Trophoblast cell (in vitro differentiated cells and primary cell): Measurements from ENCODE around the gene NLRP6.
A peak's percentile ranks its signal among the peaks of the same experiment; 100 is the strongest.

ENCODE experiments used
- DNase-seq, 2 donors: peaks; one replicate each; pipeline ENCODE4 v3.0.0-alpha.2; 2016
- H2AFZ ChIP-seq: 2 replicates; pipeline ENCODE4 v1.6.1; 2013; ENCODE audit warnings: low read length, moderate library complexity, mild to moderate bottlenecking; ENCODE audit not compliant: insufficient read depth, poor library complexity
- H2AK5ac ChIP-seq: 2 replicates; pipeline ENCODE4 v1.6.1; 2013; ENCODE audit warnings: mild to moderate bottlenecking, low read length
- H2BK120ac ChIP-seq: 2 replicates; pipeline ENCODE4 v1.6.1; 2013; ENCODE audit warnings: low read length, mild to moderate bottlenecking, moderate library complexity; ENCODE audit not compliant: insufficient read depth, poor library complexity
- H2BK12ac ChIP-seq: 2 replicates; pipeline ENCODE4 v1.6.1; 2013; ENCODE audit warnings: mild to moderate bottlenecking, low read length, moderate library complexity
- H2BK5ac ChIP-seq: 2 replicates; pipeline ENCODE4 v1.6.1; 2013; ENCODE audit warnings: low read length, low read depth, moderate library complexity, mild to moderate bottlenecking; ENCODE audit not compliant: poor library complexity
- H3K14ac ChIP-seq: 2 replicates; pipeline ENCODE4 v1.6.1; 2013; ENCODE audit warnings: mild to moderate bottlenecking, low read length
- H3K18ac ChIP-seq: 2 replicates; pipeline ENCODE4 v1.6.1; 2013; ENCODE audit warnings: mild to moderate bottlenecking, low read length
- H3K23ac ChIP-seq: 2 replicates; pipeline ENCODE4 v1.6.1; 2013; ENCODE audit warnings: low read length
- H3K27ac ChIP-seq: 2 replicates; pipeline ENCODE4 v1.5.1; 2013; ENCODE audit warnings: low read depth, mild to moderate bottlenecking, inconsistent platforms, low read length, moderate library complexity
- H3K27me3 ChIP-seq: 2 replicates; pipeline ENCODE4 v1.6.1; 2013; ENCODE audit warnings: inconsistent platforms, mild to moderate bottlenecking, low read length, moderate library complexity; ENCODE audit not compliant: insufficient read depth
- H3K36me3 ChIP-seq, 2 experiments: 1 replicate in 1 of 2; 2 replicates in 1 of 2; pipeline ENCODE4 v1.6.1; 2013; ENCODE audit warnings: low read length in 2 of 2, mild to moderate bottlenecking in 2 of 2, moderate library complexity in 1 of 2; ENCODE audit not compliant: insufficient read depth in 2 of 2, control insufficient read depth in 1 of 2
- H3K4ac ChIP-seq: 2 replicates; pipeline ENCODE4 v1.6.1; 2013; ENCODE audit warnings: low read depth, mild to moderate bottlenecking, low read length, moderate library complexity
- H3K4me1 ChIP-seq, 2 experiments: 1 replicate in 1 of 2; 2 replicates in 1 of 2; pipeline ENCODE4 v1.6.1; 2013; ENCODE audit warnings: low read length in 2 of 2, mild to moderate bottlenecking in 2 of 2, moderate library complexity in 1 of 2; ENCODE audit not compliant: insufficient read depth in 2 of 2, control insufficient read depth in 1 of 2
- H3K4me2 ChIP-seq: 2 replicates; pipeline ENCODE4 v1.6.1; 2013; ENCODE audit warnings: inconsistent platforms, mild to moderate bottlenecking, low read length, moderate library complexity
- H3K4me3 ChIP-seq: 2 replicates; pipeline ENCODE4 v1.5.1; 2013; ENCODE audit warnings: mild to moderate bottlenecking, low read depth, low read length, inconsistent platforms
- H3K79me1 ChIP-seq: one replicate; pipeline ENCODE4 v1.6.1; 2013; ENCODE audit warnings: low read length
- H3K79me2 ChIP-seq: 2 replicates; pipeline ENCODE4 v1.6.1; 2013; ENCODE audit warnings: low read length, mild to moderate bottlenecking; ENCODE audit not compliant: control insufficient read depth, insufficient read depth, poor library complexity
- H3K9ac ChIP-seq: 2 replicates; pipeline ENCODE4 v1.6.1; 2013; ENCODE audit warnings: mild to moderate bottlenecking, low read length
- H3K9me3 ChIP-seq: 2 replicates; pipeline ENCODE4 v1.6.1; 2013; ENCODE audit warnings: low read depth, mild to moderate bottlenecking, control low read depth, inconsistent platforms, low read length; ENCODE audit not compliant: insufficient read depth
- H4K12ac ChIP-seq: 2 replicates; pipeline ENCODE4 v1.6.1; 2013; ENCODE audit warnings: low read depth, mild to moderate bottlenecking, low read length, moderate library complexity
- H4K8ac ChIP-seq: 2 replicates; pipeline ENCODE4 v1.6.1; 2013; ENCODE audit warnings: low read depth, mild to moderate bottlenecking, low read length, moderate library complexity
- H4K91ac ChIP-seq: one replicate; pipeline ENCODE4 v1.6.1; 2013; ENCODE audit warnings: low read depth, mild to moderate bottlenecking, low read length, moderate library complexity
- WGBS: extraction: QIAGEN DNeasy Blood & Tissue Kit; methylation state at CpG from one replicate; pipeline ENCODE4 v1.1.7; 2013; ENCODE audit warnings: missing lambda C conversion rate; ENCODE audit not compliant: insufficient read length, insufficient coverage; ENCODE audit errors: extremely low coverage; 5-methylcytosine and 5-hydroxymethylcytosine counted together

The NLRP6 gene

GRCh38 chr11:276219-276618 lies 2.0 kb upstream of the NLRP6 start:
- Histone ChIP-seq H3K4me2 (no peak overlapping the region), H3K4ac (no peak overlapping the region), H4K12ac (no peak overlapping the region), H4K8ac (no peak overlapping the region), H3K27me3 (no peaks in the 10 kb centered on the region), H3K18ac (no peak overlapping the region), H3K4me1 (no peaks in the 10 kb centered on the region), H4K91ac (no peak overlapping the region), H2BK120ac (no peak overlapping the region), H3K36me3 (no peaks in the 10 kb centered on the region), H2BK5ac (no peak overlapping the region), H3K4me3 (no peak overlapping the region), H2BK12ac (no peak overlapping the region), H2AK5ac (no peak overlapping the region), H3K9me3 (no peaks in the 10 kb centered on the region), H2AFZ (no peak overlapping the region), H3K79me2 (no peaks in the 10 kb centered on the region), H3K9ac (no peak overlapping the region), H3K79me1 (peaks cover 1% of the 10 kb centered on the region), H3K27ac (no peak overlapping the region), H3K14ac (no peak overlapping the region), H3K23ac (no peak overlapping the region)
- DNase-seq, result no peak

DNA sequence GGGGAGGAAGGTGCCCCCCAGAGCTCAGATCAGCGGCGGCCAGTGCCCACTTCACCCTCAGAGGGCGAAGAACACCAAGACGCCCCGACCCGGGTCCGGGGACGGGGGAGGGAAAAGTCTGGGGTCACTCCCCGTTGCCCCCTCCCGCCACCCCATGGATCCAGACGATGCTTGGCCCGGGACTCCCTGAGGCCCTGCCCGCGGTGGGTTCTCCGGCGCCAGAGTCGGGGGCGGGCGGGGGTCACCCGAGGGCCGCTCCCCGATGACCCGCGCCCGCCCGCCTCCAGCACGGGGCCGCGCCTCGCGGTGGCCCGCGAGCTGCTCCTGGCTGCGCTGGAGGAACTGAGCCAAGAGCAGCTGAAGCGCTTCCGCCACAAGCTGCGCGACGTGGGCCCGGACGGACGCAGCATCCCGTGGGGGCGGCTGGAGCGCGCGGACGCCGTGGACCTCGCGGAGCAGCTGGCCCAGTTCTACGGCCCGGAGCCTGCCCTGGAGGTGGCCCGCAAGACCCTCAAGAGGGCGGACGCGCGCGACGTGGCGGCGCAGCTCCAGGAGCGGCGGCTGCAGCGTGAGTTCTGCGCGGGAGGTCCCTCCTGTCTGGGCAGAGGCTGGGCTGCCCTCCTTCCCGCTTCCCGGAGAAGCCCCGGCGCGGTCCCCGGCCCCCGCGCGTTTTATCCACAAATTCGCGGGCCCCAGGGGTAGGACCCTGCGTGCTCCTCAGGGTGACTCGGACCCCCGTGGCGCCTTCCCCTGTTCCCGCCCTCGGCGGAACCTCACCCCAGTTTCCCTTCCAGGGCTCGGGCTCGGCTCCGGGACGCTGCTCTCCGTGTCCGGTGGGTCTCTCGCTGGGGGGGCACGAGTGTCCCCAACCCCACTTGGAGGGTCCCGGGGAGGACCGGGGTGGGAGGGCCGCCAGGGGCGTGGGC lies 1.1 kb downstream of the NLRP6 start:
- Histone ChIP-seq H4K12ac (no peak overlapping the region), H4K8ac (no peak overlapping the region), H3K27me3 (no peaks in the 10 kb centered on the region), H3K79me1 (peaks cover 3% of the 10 kb centered on the region), H2BK12ac (no peak overlapping the region), H2AFZ (no peak overlapping the region), H3K4me3 (no peak overlapping the region), H3K23ac (no peak overlapping the region), H2BK120ac (no peak overlapping the region), H4K91ac (no peak overlapping the region), H3K79me2 (no peaks in the 10 kb centered on the region), H2BK5ac (no peak overlapping the region), H3K4ac (no peak overlapping the region), H3K4me2 (no peak overlapping the region), H3K4me1 (peaks cover 2 to 5% of the 10 kb centered on the region in 2 experiments), H3K27ac (no peak overlapping the region), H3K36me3 (no peaks in the 10 kb centered on the region), H3K9me3 (no peaks in the 10 kb centered on the region), H3K18ac (no peak overlapping the region), H2AK5ac (no peak overlapping the region), H3K14ac (no peak overlapping the region), H3K9ac (no peak overlapping the region)
- no peak for DNase-seq
- WGBS, result no CpG with 5 or more reads among the region's 97 CpGs

DNA sequence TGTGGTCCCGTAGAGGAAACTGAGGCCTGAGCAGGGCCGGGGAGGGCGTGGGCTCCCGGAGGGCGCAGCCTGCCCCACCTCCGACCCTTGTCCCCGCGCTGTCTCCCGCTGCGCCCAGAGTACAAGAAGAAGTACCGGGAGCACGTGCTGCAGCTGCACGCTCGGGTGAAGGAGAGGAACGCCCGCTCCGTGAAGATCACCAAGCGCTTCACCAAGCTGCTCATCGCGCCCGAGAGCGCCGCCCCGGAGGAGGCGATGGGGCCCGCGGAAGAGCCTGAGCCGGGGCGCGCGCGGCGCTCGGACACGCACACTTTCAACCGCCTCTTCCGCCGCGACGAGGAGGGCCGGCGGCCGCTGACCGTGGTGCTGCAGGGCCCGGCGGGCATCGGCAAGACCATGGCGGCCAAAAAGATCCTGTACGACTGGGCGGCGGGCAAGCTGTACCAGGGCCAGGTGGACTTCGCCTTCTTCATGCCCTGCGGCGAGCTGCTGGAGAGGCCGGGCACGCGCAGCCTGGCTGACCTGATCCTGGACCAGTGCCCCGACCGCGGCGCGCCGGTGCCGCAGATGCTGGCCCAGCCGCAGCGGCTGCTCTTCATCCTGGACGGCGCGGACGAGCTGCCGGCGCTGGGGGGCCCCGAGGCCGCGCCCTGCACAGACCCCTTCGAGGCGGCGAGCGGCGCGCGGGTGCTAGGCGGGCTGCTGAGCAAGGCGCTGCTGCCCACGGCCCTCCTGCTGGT lies 1.9 kb downstream of the NLRP6 start:
- no peak overlapping the region for H4K12ac ChIP-seq
- no peaks in the 10 kb centered on the region for H3K27me3 ChIP-seq
- H3K36me3 ChIP-seq, result no peaks in the 10 kb centered on the region
- DNase-seq, result peak in 1 of 2 donors; percentile 38
- WGBS, result no CpG with 5 or more reads among the region's 85 CpGs
- H3K23ac ChIP-seq, result no peak overlapping the region
- H3K4ac ChIP-seq, result no peak overlapping the region
- peaks cover 2 to 6% of the 10 kb centered on the region in 2 experiments for H3K4me1 ChIP-seq
- H3K79me2 ChIP-seq, result no peaks in the 10 kb centered on the region
- H3K18ac ChIP-seq, result no peak overlapping the region
- H2BK120ac ChIP-seq, result no peak overlapping the region
- H2BK5ac ChIP-seq, result no peak overlapping the region
- no peaks in the 10 kb centered on the region for H3K9me3 ChIP-seq
- no peak overlapping the region for H3K4me3 ChIP-seq
- no peak overlapping the region for H3K9ac ChIP-seq
- H3K14ac ChIP-seq, result no peak overlapping the region
- no peak overlapping the region for H4K91ac ChIP-seq
- no peak overlapping the region for H3K27ac ChIP-seq
- no peak overlapping the region for H2BK12ac ChIP-seq
- H3K79me1 ChIP-seq, result peaks cover 4% of the 10 kb centered on the region
- H4K8ac ChIP-seq, result no peak overlapping the region
- no peak overlapping the region for H2AFZ ChIP-seq
- H2AK5ac ChIP-seq, result no peak overlapping the region
- no peak overlapping the region for H3K4me2 ChIP-seq

DNA sequence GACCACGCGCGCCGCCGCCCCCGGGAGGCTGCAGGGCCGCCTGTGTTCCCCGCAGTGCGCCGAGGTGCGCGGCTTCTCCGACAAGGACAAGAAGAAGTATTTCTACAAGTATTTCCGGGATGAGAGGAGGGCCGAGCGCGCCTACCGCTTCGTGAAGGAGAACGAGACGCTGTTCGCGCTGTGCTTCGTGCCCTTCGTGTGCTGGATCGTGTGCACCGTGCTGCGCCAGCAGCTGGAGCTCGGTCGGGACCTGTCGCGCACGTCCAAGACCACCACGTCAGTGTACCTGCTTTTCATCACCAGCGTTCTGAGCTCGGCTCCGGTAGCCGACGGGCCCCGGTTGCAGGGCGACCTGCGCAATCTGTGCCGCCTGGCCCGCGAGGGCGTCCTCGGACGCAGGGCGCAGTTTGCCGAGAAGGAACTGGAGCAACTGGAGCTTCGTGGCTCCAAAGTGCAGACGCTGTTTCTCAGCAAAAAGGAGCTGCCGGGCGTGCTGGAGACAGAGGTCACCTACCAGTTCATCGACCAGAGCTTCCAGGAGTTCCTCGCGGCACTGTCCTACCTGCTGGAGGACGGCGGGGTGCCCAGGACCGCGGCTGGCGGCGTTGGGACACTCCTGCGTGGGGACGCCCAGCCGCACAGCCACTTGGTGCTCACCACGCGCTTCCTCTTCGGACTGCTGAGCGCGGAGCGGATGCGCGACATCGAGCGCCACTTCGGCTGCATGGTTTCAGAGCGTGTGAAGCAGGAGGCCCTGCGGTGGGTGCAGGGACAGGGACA lies 2.7 kb downstream of the NLRP6 start:
- Histone ChIP-seq H4K91ac (no peak overlapping the region), H3K36me3 (no peaks in the 10 kb centered on the region), H3K4me1 (peaks cover 2 to 6% of the 10 kb centered on the region in 2 experiments), H4K12ac (no peak overlapping the region), H2AK5ac (no peak overlapping the region), H2BK5ac (no peak overlapping the region), H3K4me2 (no peak overlapping the region), H4K8ac (no peak overlapping the region), H3K18ac (no peak overlapping the region), H3K9ac (no peak overlapping the region), H2BK120ac (no peak overlapping the region), H3K27me3 (no peaks in the 10 kb centered on the region), H3K4ac (no peak overlapping the region), H2BK12ac (no peak overlapping the region), H3K79me2 (no peaks in the 10 kb centered on the region), H3K9me3 (no peaks in the 10 kb centered on the region), H2AFZ (no peak overlapping the region), H3K23ac (no peak overlapping the region), H3K27ac (no peak overlapping the region), H3K14ac (no peak overlapping the region), H3K4me3 (no peak overlapping the region), H3K79me1 (peaks cover 4% of the 10 kb centered on the region)
- WGBS, result no CpG with 5 or more reads among the region's 79 CpGs
- DNase-seq, result no peak
